Right lobe of liver (tissue), 6 donors: ENCODE measurements around the gene BUD31. TPM values are rescaled to one million over a fixed set of nuclear protein-coding genes. Genes with fewer than 3 reads are reported as not detected.

ENCODE experiments used
- ATAC-seq, 4 donors: fragments of 200-7000 bp; cut with Tn5 transposase; one replicate each; pipeline ENCODE4 v1.9.1; 2020; ENCODE audit warnings: mild to moderate bottlenecking in 4 of 4, moderate library complexity in 4 of 4
- DNase-seq, 3 donors: peaks; one replicate each; pipeline ENCODE4 v3.0.0-alpha.2; 2020
- H3K27ac ChIP-seq, 3 donors: fragments of 200-600 bp; one replicate each; pipeline ENCODE4 v1.8.0; 2022
- H3K27me3 ChIP-seq, 2 donors: fragments of 200-600 bp; one replicate each; pipeline ENCODE4 v1.8.0; 2022
- H3K36me3 ChIP-seq, 4 donors: fragments of 200-600 bp; sonication (generic) in 1 of 4; one replicate each; pipeline versions ENCODE4 v1.5.1 to v1.8.0; 2017 to 2022; ENCODE audit warnings: control low read depth in 1 of 4
- H3K4me1 ChIP-seq, 4 donors: fragments of 200-600 bp; sonication (generic) in 1 of 4; one replicate each; pipeline versions ENCODE4 v1.5.1 to v1.8.0; 2017 to 2022; ENCODE audit warnings: control low read depth in 1 of 4
- H3K4me3 ChIP-seq, 3 donors: fragments of 200-600 bp; one replicate each; pipeline ENCODE4 v1.8.0; 2022
- H3K9me3 ChIP-seq, 4 donors: fragments of 200-600 bp; sonication (generic) in 1 of 4; one replicate each; pipeline versions ENCODE4 v1.5.1 to v1.8.0; 2017 to 2022; ENCODE audit warnings: control low read depth in 1 of 4
- CTCF ChIP-seq, 4 donors: fragments of 200-600 bp in 3 of 4; fragments of 450-650 bp in 1 of 4; IDR thresholded peaks; one replicate each; pipeline versions ENCODE4 v1.5.1 to v1.8.0; 2016 to 2022; ENCODE audit warnings: antibody characterized with exemption in 4 of 4, mild to moderate bottlenecking in 2 of 4
- POLR2A ChIP-seq: fragments of 450-650 bp; IDR thresholded peaks from one replicate; pipeline ENCODE4 v1.6.1; 2017; ENCODE audit warnings: antibody characterized with exemption, mild to moderate bottlenecking
- WGBS: methylation state at CpG from one replicate; pipeline ENCODE4 v1.1.6; 2018; ENCODE audit warnings: low coverage, low lambda C conversion rate; ENCODE audit not compliant: insufficient coverage; ENCODE audit errors: missing lambda C conversion rate; 5-methylcytosine and 5-hydroxymethylcytosine counted together
- intact Hi-C, 2 donors: fragments of 100-400 bp; cut with DNase I; formaldehyde crosslinking; loops; one replicate each; pipeline versions ENCODE4 v1.11.2 to v1.14.1; 2022
- total RNA-seq, 6 experiments: library from RNA; depleted of rRNA in 2 of 6; stranded (reverse); fragments of >200 nt in 2 of 6; fragmentation: NEBNext Ultra II Directional in 3 of 6; extraction: Animal tissue kit (Norgen Biotek cat#: 25700) in 3 of 6; gene quantifications; one replicate each; pipeline versions ENCODE4 v1.1.0 to v1.2.4, GENCODE V29; 2016 to 2023
- donor health status: DM: no; HTN: yes; CAD: no.
- donor health status: DM: no; HTN: no; CAD: no.
- donor health status: DM: no; HTN: no; CAD: no.
- donor health status: DM: no; HTN: yes; CAD: no.
- donor health status: DM: no; HTN: yes; CAD: no.

BUD31 gene
- total RNA-seq, 6 experiments from 2014 or later: 25.6 to 49.2 (median 33.3) TPM

DNA sequence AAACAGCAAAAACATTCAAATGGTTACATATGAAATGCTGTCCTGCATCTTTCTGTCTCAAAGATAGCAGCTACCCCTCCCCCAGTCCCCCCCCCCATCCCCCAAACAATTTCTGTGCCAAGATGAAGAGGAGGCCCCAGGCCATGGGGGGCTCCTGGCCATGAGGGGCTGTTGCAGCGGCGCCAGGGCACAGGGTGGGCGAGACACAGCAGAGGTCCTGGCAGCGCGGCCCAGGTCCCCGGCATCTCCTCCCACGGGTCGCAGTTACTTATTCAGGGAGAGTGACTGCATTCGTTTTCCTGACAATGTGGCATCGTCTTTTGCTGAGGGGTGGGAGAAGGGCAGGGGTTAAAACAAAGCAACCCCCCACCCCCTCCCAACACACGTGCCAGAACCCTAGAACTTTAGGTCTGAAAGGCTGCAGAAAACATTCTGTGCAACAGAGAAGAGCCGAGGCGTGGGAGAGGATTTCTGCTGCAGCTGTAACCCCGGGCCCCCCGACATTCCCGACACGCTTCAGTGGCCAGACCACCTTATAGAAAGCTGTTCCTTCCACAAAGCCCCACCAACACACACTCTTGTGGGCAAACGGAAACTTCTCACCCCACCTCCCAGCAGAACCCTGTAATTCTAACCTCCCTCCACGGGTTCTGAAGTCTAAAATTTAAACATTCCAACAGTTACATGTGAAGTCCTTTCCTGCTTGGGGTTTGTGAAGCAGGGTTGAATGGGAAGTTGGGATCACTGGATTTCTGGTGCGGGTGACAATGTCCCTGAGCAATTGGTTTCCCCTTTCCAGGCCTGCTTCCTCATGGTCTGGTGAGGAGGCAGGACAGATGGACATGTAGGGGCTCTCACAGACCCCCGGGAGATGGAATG is 12.1 kb upstream of the BUD31 start:
- Histone ChIP-seq H3K4me1 (peaks cover 0 to 19% (median 8%) of the 10 kb centered on the region in 4 donors), H3K4me3 (no peak overlapping the region), H3K36me3 (peaks cover 0 to 52% (median 14%) of the 10 kb centered on the region in 4 donors), H3K27ac (peak overlapping the region in 1 of 3 donors; percentile 8), H3K27me3 (no peaks in the 10 kb centered on the region), H3K9me3 (no peaks in the 10 kb centered on the region)
- TF ChIP-seq CTCF (IDR thresholded peaks at IDR 0.05): no peak
- TF ChIP-seq POLR2A: no peak
- ATAC-seq (no peak), DNase-seq (no peak)
- intact Hi-C loops: no loop called here
- 88% methylated on average over 16 of the region's 21 CpGs for WGBS

GRCh38 chr7:99397297-99397983 is 11.3 kb upstream of the BUD31 start:
- peaks cover 0 to 59% (median 14%) of the 10 kb centered on the region in 4 donors for H3K36me3 ChIP-seq
- no peaks in the 10 kb centered on the region for H3K27me3 ChIP-seq
- no peaks in the 10 kb centered on the region for H3K9me3 ChIP-seq
- WGBS: 86% methylated on average over 8 of the region's 18 CpGs
- ATAC-seq (no peak), DNase-seq (no peak)
- H3K4me3 ChIP-seq: no peak overlapping the region
- no peak overlapping the region for H3K27ac ChIP-seq
- TF ChIP-seq POLR2A (no peak), CTCF (IDR thresholded peaks at IDR 0.05) (no peak)
- H3K4me1 ChIP-seq: peaks cover 0 to 15% (median 7%) of the 10 kb centered on the region in 4 donors
- intact Hi-C loops: no loop called here

DNA sequence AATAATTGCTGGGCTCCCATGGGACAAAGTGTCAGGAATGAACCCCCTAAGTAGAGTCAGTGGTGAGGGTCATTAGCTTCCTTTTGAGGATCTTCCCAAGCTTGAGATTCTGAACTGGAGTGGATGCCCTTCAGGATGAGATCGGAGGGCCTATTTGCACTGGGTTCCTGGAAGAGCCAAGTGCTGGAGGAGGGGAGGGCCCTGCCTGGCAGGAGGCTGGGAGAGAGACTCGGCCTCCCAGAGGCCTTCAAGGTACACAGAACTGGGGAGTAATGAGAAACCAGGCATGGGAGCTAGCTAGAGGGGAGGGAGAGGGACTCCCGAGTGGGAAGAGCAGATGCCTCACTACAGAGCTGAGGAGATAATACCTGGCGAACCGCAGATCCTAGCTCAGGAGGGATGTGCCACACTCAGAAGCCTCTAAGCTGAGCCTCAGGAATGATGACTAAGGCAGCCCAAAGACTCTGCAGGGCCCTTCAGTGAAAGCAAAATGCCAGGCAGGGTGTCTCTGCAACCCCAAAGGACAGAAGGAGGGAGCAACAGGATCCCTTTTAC is 9.8 kb upstream of the BUD31 start:
- ATAC-seq (no peak), DNase-seq (no peak)
- no peak overlapping the region for H3K27ac ChIP-seq
- WGBS: 75% methylated on average over 2 of the region's 5 CpGs
- no peak overlapping the region for H3K4me3 ChIP-seq
- peaks cover 0 to 67% (median 12%) of the 10 kb centered on the region in 4 donors for H3K36me3 ChIP-seq
- no peaks in the 10 kb centered on the region for H3K9me3 ChIP-seq
- peaks cover 0 to 7% (median 0%) of the 10 kb centered on the region in 4 donors for H3K4me1 ChIP-seq
- H3K27me3 ChIP-seq: no peaks in the 10 kb centered on the region
- no peak for TF ChIP-seq CTCF (IDR thresholded peaks at IDR 0.05)
- no peak for TF ChIP-seq POLR2A
- intact Hi-C loops: no loop called here

DNA sequence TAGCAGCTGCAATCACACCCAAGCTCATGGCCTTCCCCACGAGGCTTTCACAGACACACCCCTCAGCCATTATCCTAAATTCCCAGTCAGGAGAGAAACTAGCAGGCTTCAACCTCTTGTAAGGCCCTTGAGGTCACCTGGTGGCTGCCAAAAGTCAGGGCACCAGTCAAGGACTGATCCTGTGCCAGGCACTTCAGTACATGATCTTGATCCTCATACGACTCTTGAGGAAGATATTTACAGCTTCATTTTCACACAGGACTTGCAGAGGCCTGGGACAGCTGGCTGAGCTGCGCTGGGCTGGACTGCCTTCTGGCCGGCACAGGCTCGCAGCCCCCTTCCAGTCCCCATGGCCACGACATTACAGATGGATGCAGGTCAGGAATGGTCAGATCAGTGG is 9.2 kb upstream of the BUD31 start:
- Histone ChIP-seq H3K36me3 (peaks cover 0 to 62% (median 12%) of the 10 kb centered on the region in 4 donors), H3K27ac (no peak overlapping the region), H3K27me3 (no peaks in the 10 kb centered on the region), H3K9me3 (no peaks in the 10 kb centered on the region), H3K4me3 (no peak overlapping the region), H3K4me1 (peaks cover 0 to 7% (median 0%) of the 10 kb centered on the region in 4 donors)
- no peak for TF ChIP-seq CTCF (IDR thresholded peaks at IDR 0.05)
- TF ChIP-seq POLR2A: no peak
- intact Hi-C loops: no loop called here
- ATAC-seq (no peak), DNase-seq (no peak)
- WGBS: 73% methylated on average over 3 of the region's 6 CpGs
